GM12878 (cell line): ENCODE measurements around the gene PHRF1. TPM values are rescaled to one million over a fixed set of nuclear protein-coding genes. Genes with fewer than 3 reads are reported as not detected.

ENCODE experiments used
- ATAC-seq: fragments of 200-7000 bp; cut with Tn5 transposase; 3 replicates; pipeline ENCODE4 v1.9.1; 2020; ENCODE audit warnings: mild to moderate bottlenecking, moderate library complexity
- BruUV-seq: library from RNA; stranded (reverse); fragments of 400-500 nt; replicated peaks from 2 replicates; lab custom pipeline; 2021; lab: Mats Ljungman, UMichigan
- CTCF ChIA-PET: fragments of 300-600 bp; sonication (Branson Sonifier 250); formaldehyde crosslinking; extraction: SDS; loops from one replicate; lab custom pipeline; 2021; ENCODE audit warnings: inconsistent platforms; lab: Yijun Ruan, JAX
- POLR2A ChIA-PET: fragments of 350-600 bp; formaldehyde crosslinking; extraction: SDS; loops from one replicate; lab custom pipeline; 2021; ENCODE audit warnings: inconsistent platforms; lab: Charles Lee
- RAD21 ChIA-PET: fragments of 300-600 bp; sonication (Branson Sonifier 250); formaldehyde crosslinking; loops from one replicate; lab custom pipeline; 2023; ENCODE audit warnings: antibody characterized with exemption; ENCODE audit not compliant: unreplicated experiment; lab: Charles Lee
- SMC1A ChIA-PET: fragments of 300-600 bp; sonication (Branson Sonifier 250); formaldehyde crosslinking; loops from one replicate; lab custom pipeline; 2023; ENCODE audit not compliant: unreplicated experiment, uncharacterized antibody; lab: Charles Lee
- DNase-seq: peaks from one replicate; pipeline ENCODE4 v3.0.0-alpha.2; 2011; ENCODE audit warnings: low read depth, low spot score
- FAIRE-seq: peaks from 3 replicates; lab custom pipeline; 2011; peaks lifted over from hg19 to GRCh38; lab: Jason Lieb, UNC
- H2AFZ ChIP-seq: 2 replicates; pipeline ENCODE4 v1.6.0; 2011; ENCODE audit warnings: low read depth, low read length, control low read depth; ENCODE audit not compliant: control insufficient read depth
- H3K27ac ChIP-seq: 2 replicates; pipeline ENCODE4 v1.5.1; 2011; ENCODE audit warnings: control low read depth; ENCODE audit not compliant: control insufficient read depth, insufficient read depth
- H3K27me3 ChIP-seq, 2 experiments: replicated peaks in 1 of 2; 2 replicates each; pipeline versions ENCODE4 v1.6.0 to v1.6.1; 2011; ENCODE audit warnings: low read length in 1 of 2; ENCODE audit not compliant: control insufficient read depth in 2 of 2, insufficient read depth in 2 of 2
- H3K36me3 ChIP-seq, 2 experiments: 2 replicates each; pipeline ENCODE4 v1.5.1; 2011; ENCODE audit warnings: low read length in 1 of 2; ENCODE audit not compliant: control insufficient read depth in 2 of 2, insufficient read depth in 2 of 2
- H3K4me1 ChIP-seq: 2 replicates; pipeline ENCODE4 v1.6.1; 2011; ENCODE audit warnings: mild to moderate bottlenecking, low read length, moderate library complexity, mixed read lengths; ENCODE audit not compliant: control insufficient read depth, insufficient read depth
- H3K4me2 ChIP-seq: 2 replicates; pipeline ENCODE4 v1.6.0; 2011; ENCODE audit warnings: control low read depth; ENCODE audit not compliant: control insufficient read depth, insufficient read depth
- H3K4me3 ChIP-seq: fragments of 200-600 bp; sonication (generic); 2 replicates; pipeline ENCODE4 v1.5.1; 2016
- H3K79me2 ChIP-seq: 2 replicates; pipeline ENCODE4 v1.6.0; 2011; ENCODE audit warnings: low read length; ENCODE audit not compliant: control insufficient read depth, insufficient read depth
- H3K9ac ChIP-seq: 2 replicates; pipeline ENCODE4 v1.8.0; 2011; ENCODE audit warnings: low read length, control low read depth, mixed read lengths; ENCODE audit not compliant: control insufficient read depth, insufficient read depth
- H3K9me3 ChIP-seq: replicated peaks from 3 replicates; pipeline ENCODE4 v1.5.1; 2011; ENCODE audit warnings: mild to moderate bottlenecking, low read length; ENCODE audit not compliant: control insufficient read depth, insufficient read depth
- H4K20me1 ChIP-seq: 2 replicates; pipeline ENCODE4 v1.6.0; 2011; ENCODE audit not compliant: control insufficient read depth, insufficient read depth
- CBFB ChIP-seq: IDR thresholded peaks from 2 replicates; pipeline ENCODE4 v1.6.1; 2016; ENCODE audit warnings: antibody characterized with exemption, low read depth
- DPF2 ChIP-seq: fragments of 450-650 bp; IDR thresholded peaks from 2 replicates; pipeline ENCODE4 v1.6.1; 2017; ENCODE audit warnings: mild to moderate bottlenecking
- IRF4 ChIP-seq: IDR thresholded peaks from 2 replicates; pipeline ENCODE4 v1.6.1; 2011; ENCODE audit warnings: low read depth, low read length
- JUNB ChIP-seq: IDR thresholded peaks from 2 replicates; pipeline ENCODE4 v1.6.1; 2016; ENCODE audit warnings: antibody characterized with exemption, mild to moderate bottlenecking
- KAT2A ChIP-seq: conservative IDR thresholded peaks from 2 replicates; pipeline ENCODE4 v1.6.1; 2011; ENCODE audit warnings: low read depth, low read length; ENCODE audit not compliant: control insufficient read depth
- NFXL1 ChIP-seq: fragments of 450-650 bp; IDR thresholded peaks from 2 replicates; pipeline ENCODE4 v1.6.1; 2017; ENCODE audit warnings: antibody characterized with exemption, mild to moderate bottlenecking, borderline replicate concordance
- RAD21 ChIP-seq: IDR thresholded peaks from 2 replicates; pipeline ENCODE4 v1.6.1; 2011; ENCODE audit warnings: mild to moderate bottlenecking, low read depth, low read length, moderate library complexity; ENCODE audit not compliant: insufficient read depth
- RB1 ChIP-seq: fragments of 450-650 bp; formaldehyde crosslinking; IDR thresholded peaks from 2 replicates; pipeline ENCODE4 v1.6.1; 2017; ENCODE audit warnings: mild to moderate bottlenecking, borderline replicate concordance
- SIX5 ChIP-seq: IDR thresholded peaks from 2 replicates; pipeline ENCODE4 v1.6.1; 2011; ENCODE audit warnings: mild to moderate bottlenecking, low read depth, low read length, moderate library complexity; ENCODE audit not compliant: severe bottlenecking
- SMAD1 ChIP-seq: fragments of 450-650 bp; IDR thresholded peaks from 2 replicates; pipeline ENCODE4 v1.6.1; 2018; ENCODE audit warnings: mild to moderate bottlenecking, low read depth; ENCODE audit not compliant: partially characterized antibody
- SREBF1 ChIP-seq: IDR thresholded peaks from 2 replicates; pipeline ENCODE4 v1.6.1; 2012; ENCODE audit warnings: mild to moderate bottlenecking, low read length
- SRF ChIP-seq, 2 experiments: IDR thresholded peaks; 2 replicates each; pipeline ENCODE4 v1.6.1; 2011; ENCODE audit warnings: low read depth in 2 of 2, low read length in 2 of 2, mild to moderate bottlenecking in 1 of 2, moderate library complexity in 1 of 2
- ZNF622 ChIP-seq: fragments of 450-650 bp; IDR thresholded peaks from 2 replicates; pipeline ENCODE4 v1.6.1; 2017; ENCODE audit warnings: mild to moderate bottlenecking, inconsistent platforms
- WGBS: methylation state at CpG from one replicate; pipeline ENCODE4 v1.1.6; 2016; ENCODE audit warnings: low lambda C conversion rate; ENCODE audit not compliant: insufficient replicate concordance, insufficient coverage; ENCODE audit errors: missing lambda C conversion rate; 5-methylcytosine and 5-hydroxymethylcytosine counted together
- in situ Hi-C: fragments of 300-500 bp; cut with MboI; formaldehyde crosslinking; loops from 9 replicates; pipeline ENCODE4 v1.14.3; 2018; ENCODE audit warnings: mixed read lengths
- intact Hi-C: fragments of 100-400 bp; cut with micrococcal nuclease; formaldehyde crosslinking; loops from one replicate; pipeline ENCODE4 v1.14.2; 2022; ENCODE audit not compliant: unreplicated experiment
- polyA plus RNA-seq, 11 experiments: library from polyadenylated mRNA; depleted of rRNA in 4 of 11; unstranded in 6 of 11; stranded (reverse) in 5 of 11; fragments of >200 nt; fragmentation: Nextera tagmentation in 4 of 11; fragmentation: Illumina TruSeq in 1 of 11; extraction: Ambion mirVana in 4 of 11; extraction: Trizol in 1 of 11; gene quantifications; 1 replicate in 1 of 11; 2 replicates in 10 of 11; pipeline versions ENCODE4 v1.2.1 to v1.2.3, GENCODE V29; 2011 to 2016; ENCODE audit warnings: inconsistent platforms in 2 of 11, missing spikeins in 2 of 11, low read depth in 1 of 11
- total RNA-seq, 4 experiments: library from RNA; depleted of rRNA in 3 of 4; stranded (reverse); fragments of >200 nt in 3 of 4; fragmentation: Illumina TruSeq in 1 of 4; extraction: Trizol in 1 of 4; gene quantifications; 2 replicates each; pipeline versions ENCODE4 v1.2.1 to v1.2.3, GENCODE V29; 2013 to 2021
- TF ChIP-seq, protein P1 (sequence below): fragments of 450-650 bp; IDR thresholded peaks from 2 replicates; pipeline ENCODE4 v1.6.1; 2016; ENCODE audit warnings: mild to moderate bottlenecking, moderate library complexity, borderline replicate concordance
- TF ChIP-seq, protein P2 (sequence below): IDR thresholded peaks from 2 replicates; pipeline ENCODE4 v1.6.1; 2011; ENCODE audit warnings: low read depth, low read length, improper control_type of control experiment, borderline replicate concordance
- TF ChIP-seq, protein P3 (sequence below): fragments of 450-650 bp; formaldehyde crosslinking; IDR thresholded peaks from 2 replicates; pipeline ENCODE4 v1.4.0; 2022; ENCODE audit warnings: mild to moderate bottlenecking, moderate library complexity

Gene PHRF1
- total and polyA plus RNA-seq, 10 of the 15 experiments (the other 5 are each of a cell fraction or from before 2014, with no cell fraction given): 0.13 to 43.5 (median 15.1) TPM

DNA sequence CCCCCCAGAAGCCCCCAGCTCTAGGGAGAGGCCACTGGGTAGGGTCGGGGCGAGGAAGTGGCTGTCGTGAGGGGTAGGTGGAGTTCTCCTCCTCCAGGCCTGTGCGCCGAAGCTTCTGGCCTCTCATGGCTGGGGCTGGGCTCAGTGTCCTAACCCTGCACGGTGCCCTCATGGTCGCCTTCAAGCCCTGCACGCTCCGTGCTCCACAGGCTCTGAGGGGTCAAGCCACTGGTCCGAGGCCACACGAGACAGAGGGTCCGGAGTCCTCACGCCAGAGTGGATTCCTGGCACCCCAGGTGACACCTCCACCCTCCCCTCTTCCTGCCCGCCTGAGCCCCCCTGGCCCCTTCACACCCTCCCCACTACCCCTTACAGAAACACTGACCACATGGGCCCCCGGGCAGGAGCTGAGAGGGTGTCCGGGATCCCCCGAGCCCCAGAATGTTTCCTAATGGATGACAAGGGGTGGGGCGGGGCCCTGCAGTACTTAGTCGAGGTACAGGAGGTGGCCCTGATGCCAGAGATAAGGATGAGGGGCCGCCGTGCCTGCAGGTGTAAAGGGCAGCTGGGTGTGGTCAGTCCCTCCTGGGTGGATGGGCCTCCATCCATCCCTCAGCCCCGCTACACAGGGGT lies 49.5 kb downstream of the PHRF1 start:
- H2AFZ ChIP-seq: no peak overlapping the region
- no peaks in the 10 kb centered on the region for H4K20me1 ChIP-seq
- ATAC-seq (no peak), FAIRE-seq (no peak), DNase-seq (no peak)
- H3K9ac ChIP-seq: no peak overlapping the region
- H3K36me3 ChIP-seq: no peaks in the 10 kb centered on the region
- SMC1A ChIA-PET: no interaction called here
- no peaks in the 10 kb centered on the region for H3K27me3 ChIP-seq
- H3K27ac ChIP-seq: no peak overlapping the region
- H3K79me2 ChIP-seq: no peaks in the 10 kb centered on the region
- no peak overlapping the region for H3K4me2 ChIP-seq
- 59% methylated on average over 20 of the region's 22 CpGs for WGBS
- H3K9me3 ChIP-seq: no peaks in the 10 kb centered on the region
- in situ Hi-C loops (no loop called here), intact Hi-C loops (no loop called here)
- H3K4me1 ChIP-seq: peaks cover 25% of the 10 kb centered on the region
- BruUV-seq: no TSS peak
- POLR2A ChIA-PET: no interaction called here
- RAD21 ChIA-PET: no interaction called here
- H3K4me3 ChIP-seq: no peak overlapping the region
- CTCF ChIA-PET: interaction anchor here (1.1 kb wide), 1 partner anchor 100 kb away, joined by 3 read pairs; no protein-coding TSS in a partner anchor
- TF ChIP-seq NFXL1: no peak
- TF ChIP-seq IRF4: no peak
- TF ChIP-seq SREBF1: no peak
- no peak for TF ChIP-seq ZNF622
- no peak for TF ChIP-seq SRF (IDR thresholded peaks at IDR 0.05; ENCODE audit: low read depth in 2 of 2, low read length in 2 of 2)
- TF ChIP-seq, protein P1, sequence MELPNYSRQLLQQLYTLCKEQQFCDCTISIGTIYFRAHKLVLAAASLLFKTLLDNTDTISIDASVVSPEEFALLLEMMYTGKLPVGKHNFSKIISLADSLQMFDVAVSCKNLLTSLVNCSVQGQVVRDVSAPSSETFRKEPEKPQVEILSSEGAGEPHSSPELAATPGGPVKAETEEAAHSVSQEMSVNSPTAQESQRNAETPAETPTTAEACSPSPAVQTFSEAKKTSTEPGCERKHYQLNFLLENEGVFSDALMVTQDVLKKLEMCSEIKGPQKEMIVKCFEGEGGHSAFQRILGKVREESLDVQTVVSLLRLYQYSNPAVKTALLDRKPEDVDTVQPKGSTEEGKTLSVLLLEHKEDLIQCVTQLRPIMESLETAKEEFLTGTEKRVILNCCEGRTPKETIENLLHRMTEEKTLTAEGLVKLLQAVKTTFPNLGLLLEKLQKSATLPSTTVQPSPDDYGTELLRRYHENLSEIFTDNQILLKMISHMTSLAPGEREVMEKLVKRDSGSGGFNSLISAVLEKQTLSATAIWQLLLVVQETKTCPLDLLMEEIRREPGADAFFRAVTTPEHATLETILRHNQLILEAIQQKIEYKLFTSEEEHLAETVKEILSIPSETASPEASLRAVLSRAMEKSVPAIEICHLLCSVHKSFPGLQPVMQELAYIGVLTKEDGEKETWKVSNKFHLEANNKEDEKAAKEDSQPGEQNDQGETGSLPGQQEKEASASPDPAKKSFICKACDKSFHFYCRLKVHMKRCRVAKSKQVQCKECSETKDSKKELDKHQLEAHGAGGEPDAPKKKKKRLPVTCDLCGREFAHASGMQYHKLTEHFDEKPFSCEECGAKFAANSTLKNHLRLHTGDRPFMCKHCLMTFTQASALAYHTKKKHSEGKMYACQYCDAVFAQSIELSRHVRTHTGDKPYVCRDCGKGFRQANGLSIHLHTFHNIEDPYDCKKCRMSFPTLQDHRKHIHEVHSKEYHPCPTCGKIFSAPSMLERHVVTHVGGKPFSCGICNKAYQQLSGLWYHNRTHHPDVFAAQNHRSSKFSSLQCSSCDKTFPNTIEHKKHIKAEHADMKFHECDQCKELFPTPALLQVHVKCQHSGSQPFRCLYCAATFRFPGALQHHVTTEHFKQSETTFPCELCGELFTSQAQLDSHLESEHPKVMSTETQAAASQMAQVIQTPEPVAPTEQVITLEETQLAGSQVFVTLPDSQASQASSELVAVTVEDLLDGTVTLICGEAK: no peak
- TF ChIP-seq SMAD1: no peak
- TF ChIP-seq KAT2A: no peak
- TF ChIP-seq, protein P2, sequence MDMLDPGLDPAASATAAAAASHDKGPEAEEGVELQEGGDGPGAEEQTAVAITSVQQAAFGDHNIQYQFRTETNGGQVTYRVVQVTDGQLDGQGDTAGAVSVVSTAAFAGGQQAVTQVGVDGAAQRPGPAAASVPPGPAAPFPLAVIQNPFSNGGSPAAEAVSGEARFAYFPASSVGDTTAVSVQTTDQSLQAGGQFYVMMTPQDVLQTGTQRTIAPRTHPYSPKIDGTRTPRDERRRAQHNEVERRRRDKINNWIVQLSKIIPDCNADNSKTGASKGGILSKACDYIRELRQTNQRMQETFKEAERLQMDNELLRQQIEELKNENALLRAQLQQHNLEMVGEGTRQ: no peak
- no peak for TF ChIP-seq DPF2
- TF ChIP-seq, protein P3, sequence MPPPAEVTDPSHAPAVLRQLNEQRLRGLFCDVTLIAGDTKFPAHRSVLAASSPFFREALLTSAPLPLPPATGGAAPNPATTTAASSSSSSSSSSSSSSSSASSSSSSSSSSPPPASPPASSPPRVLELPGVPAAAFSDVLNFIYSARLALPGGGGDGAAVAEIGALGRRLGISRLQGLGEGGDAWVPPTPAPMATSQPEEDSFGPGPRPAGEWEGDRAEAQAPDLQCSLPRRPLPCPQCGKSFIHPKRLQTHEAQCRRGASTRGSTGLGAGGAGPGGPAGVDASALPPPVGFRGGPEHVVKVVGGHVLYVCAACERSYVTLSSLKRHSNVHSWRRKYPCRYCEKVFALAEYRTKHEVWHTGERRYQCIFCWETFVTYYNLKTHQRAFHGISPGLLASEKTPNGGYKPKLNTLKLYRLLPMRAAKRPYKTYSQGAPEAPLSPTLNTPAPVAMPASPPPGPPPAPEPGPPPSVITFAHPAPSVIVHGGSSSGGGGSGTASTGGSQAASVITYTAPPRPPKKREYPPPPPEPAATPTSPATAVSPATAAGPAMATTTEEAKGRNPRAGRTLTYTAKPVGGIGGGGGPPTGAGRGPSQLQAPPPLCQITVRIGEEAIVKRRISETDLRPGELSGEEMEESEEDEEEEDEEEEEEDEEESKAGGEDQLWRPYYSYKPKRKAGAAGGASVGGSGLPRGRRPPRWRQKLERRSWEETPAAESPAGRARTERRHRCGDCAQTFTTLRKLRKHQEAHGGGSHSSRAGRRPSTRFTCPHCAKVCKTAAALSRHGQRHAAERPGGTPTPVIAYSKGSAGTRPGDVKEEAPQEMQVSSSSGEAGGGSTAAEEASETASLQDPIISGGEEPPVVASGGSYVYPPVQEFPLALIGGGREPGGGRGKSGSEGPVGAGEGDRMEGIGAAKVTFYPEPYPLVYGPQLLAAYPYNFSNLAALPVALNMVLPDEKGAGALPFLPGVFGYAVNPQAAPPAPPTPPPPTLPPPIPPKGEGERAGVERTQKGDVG (CRISPR knock-in tag): no peak
- TF ChIP-seq JUNB: no peak
- no peak for TF ChIP-seq RAD21
- no peak for TF ChIP-seq SIX5
- no peak for TF ChIP-seq RB1
- TF ChIP-seq CBFB: no peak
